ENCODE measurements around the gene RAB3IL1.

The RAB3IL1 gene

GRCh38 chr11:61862714-61863547 is 54.4 kb downstream of the RAB3IL1 start:
- DNase-seq = no peak

GRCh38 chr11:61861634-61862033 is 55.7 kb downstream of the RAB3IL1 start:
- DNase-seq = no peak

- no peak for DNase-seq
These were observed 57.1 kb downstream of the RAB3IL1 start for GRCh38 chr11:61860054-61860903.

- no peak for DNase-seq
These were observed 61.3 kb downstream of the RAB3IL1 start for GRCh38 chr11:61855939-61856680.

- no peak for DNase-seq
These were observed 62.2 kb downstream of the RAB3IL1 start for GRCh38 chr11:61854966-61855714.

- no peak for DNase-seq
These were observed 63.0 kb downstream of the RAB3IL1 start for GRCh38 chr11:61854206-61854895.

GRCh38 chr11:61853698-61854169 is 63.6 kb downstream of the RAB3IL1 start:
- no peak for DNase-seq

- DNase-seq = no peak
These were observed 65.5 kb downstream of the RAB3IL1 start for GRCh38 chr11:61851900-61852295.

- DNase-seq = no peak
These were observed 66.1 kb downstream of the RAB3IL1 start for GRCh38 chr11:61851113-61851899.

- DNase-seq = no peak
These were observed 66.7 kb downstream of the RAB3IL1 start for GRCh38 chr11:61850687-61851086.

GRCh38 chr11:61848631-61849030 is 68.7 kb downstream of the RAB3IL1 start:
- DNase-seq = no peak

- no peak for DNase-seq
These were observed 69.3 kb downstream of the RAB3IL1 start for GRCh38 chr11:61847914-61848581.
